DMS153 treated with DMSO at 0.1 percent for 48 hours (cell line): ENCODE measurements around the gene EDAR.

Source experiments
- DNase-seq: peaks from one replicate; lab custom pipeline; 2025; ENCODE audit not compliant: unreplicated experiment; lab: John Stamatoyannopoulos, UW

Gene EDAR

GRCh38 chr2:108910541-108911396 lies 78.3 kb downstream of the EDAR start:
- no peak for DNase-seq

GRCh38 chr2:108910011-108910431 lies 79.0 kb downstream of the EDAR start:
- DNase-seq: no peak

GRCh38 chr2:108909275-108909823 lies 79.7 kb downstream of the EDAR start:
- no peak for DNase-seq

- DNase-seq: no peak
Measured at GRCh38 chr2:108908713-108909070, 80.3 kb downstream of the EDAR start.

- DNase-seq: no peak
Measured at GRCh38 chr2:108907822-108908712, 81.0 kb downstream of the EDAR start.

- DNase-seq: no peak
Measured at GRCh38 chr2:108906403-108907077, 82.5 kb downstream of the EDAR start.

GRCh38 chr2:108905906-108906305 lies 83.1 kb downstream of the EDAR start:
- DNase-seq: no peak

- no peak for DNase-seq
Measured at GRCh38 chr2:108905176-108905575, 83.8 kb downstream of the EDAR start.

GRCh38 chr2:108904680-108905079 lies 84.3 kb downstream of the EDAR start:
- DNase-seq: no peak

- no peak for DNase-seq
Measured at GRCh38 chr2:108898315-108899082, 90.5 kb downstream of the EDAR start.

- DNase-seq: no peak
Measured at GRCh38 chr2:108896741-108897140, 92.3 kb downstream of the EDAR start.

- no peak for DNase-seq
Measured at GRCh38 chr2:108895188-108895587, 93.8 kb downstream of the EDAR start.

- DNase-seq: no peak
Measured at GRCh38 chr2:108894766-108895165, 94.3 kb downstream of the EDAR start.

GRCh38 chr2:108893277-108893676 lies 95.7 kb downstream of the EDAR start:
- DNase-seq: no peak

- DNase-seq: no peak
Measured at GRCh38 chr2:108889907-108890306, 99.1 kb downstream of the EDAR start.

GRCh38 chr2:108884619-108885018 lies 104.4 kb downstream of the EDAR start:
- DNase-seq: no peak

GRCh38 chr2:108878276-108878675 lies 110.7 kb downstream of the EDAR start:
- no peak for DNase-seq

GRCh38 chr2:108877506-108877905 lies 111.5 kb downstream of the EDAR start:
- DNase-seq: no peak

- no peak for DNase-seq
Measured at GRCh38 chr2:108870069-108870644, 118.9 kb downstream of the EDAR start.

- no peak for DNase-seq
Measured at GRCh38 chr2:108869542-108869941, 119.5 kb downstream of the EDAR start.
